Activated T-cell treated with anti-CD3 and anti-CD28 coated beads, Interleukin-2, amount 50 U/mL, for 24 hours (primary cell): ENCODE data around the gene BTBD6.
"Not testable (repeated sequence)": the region's sequence is repeated elsewhere in the genome, so short reads cannot be mapped to it uniquely, and the experiment has no call there.

ENCODE experiments used
- DNase-seq: peaks from one replicate; pipeline ENCODE4 v3.0.0-alpha.2; 2020
- H3K27ac Mint-ChIP-seq: 2 replicates; pipeline ENCODE4 v1.8.0; 2020; ENCODE audit warnings: mild to moderate bottlenecking, mixed read lengths
- H3K27me3 Mint-ChIP-seq: 2 replicates; pipeline ENCODE4 v1.8.0; 2020; ENCODE audit warnings: mixed read lengths
- H3K36me3 Mint-ChIP-seq: 2 replicates; pipeline ENCODE4 v1.8.0; 2020; ENCODE audit warnings: low read depth, mixed read lengths
- H3K4me1 Mint-ChIP-seq: 2 replicates; pipeline ENCODE4 v1.8.0; 2020; ENCODE audit warnings: low read depth, mixed read lengths
- H3K4me3 Mint-ChIP-seq: 2 replicates; pipeline ENCODE4 v1.8.0; 2020; ENCODE audit warnings: mild to moderate bottlenecking, moderate library complexity, mixed read lengths
- H3K9me3 Mint-ChIP-seq: 2 replicates; pipeline ENCODE4 v1.8.0; 2020; ENCODE audit warnings: mixed read lengths

Gene BTBD6

GRCh38 chr14:105260959-105261358 lies 12.6 kb downstream of the BTBD6 start:
- Mint-ChIP-seq H3K27ac (no peak overlapping the region), H3K4me3 (no peak overlapping the region), H3K27me3 (no peaks in the 10 kb centered on the region), H3K4me1 (peaks cover 7% of the 10 kb centered on the region), H3K36me3 (peaks cover 19% of the 10 kb centered on the region), H3K9me3 (no peaks in the 10 kb centered on the region)
- no peak for DNase-seq

GRCh38 chr14:105261781-105262180 lies 13.4 kb downstream of the BTBD6 start:
- peaks cover 7% of the 10 kb centered on the region for H3K4me1 Mint-ChIP-seq
- peaks cover 17% of the 10 kb centered on the region for H3K36me3 Mint-ChIP-seq
- no peak overlapping the region for H3K27ac Mint-ChIP-seq
- H3K9me3 Mint-ChIP-seq, result no peaks in the 10 kb centered on the region
- H3K27me3 Mint-ChIP-seq, result no peaks in the 10 kb centered on the region
- H3K4me3 Mint-ChIP-seq, result no peak overlapping the region
- no peak for DNase-seq

GRCh38 chr14:105267820-105268548 lies 19.7 kb downstream of the BTBD6 start:
- H3K36me3 Mint-ChIP-seq, result peaks cover 31% of the 10 kb centered on the region
- no peaks in the 10 kb centered on the region for H3K9me3 Mint-ChIP-seq
- H3K4me1 Mint-ChIP-seq, result peaks cover 2% of the 10 kb centered on the region
- H3K27me3 Mint-ChIP-seq, result no peaks in the 10 kb centered on the region
- DNase-seq, result no peak
- no peak overlapping the region for H3K27ac Mint-ChIP-seq
- H3K4me3 Mint-ChIP-seq, result no peak overlapping the region

- Mint-ChIP-seq H3K4me3 (no peak overlapping the region), H3K36me3 (peaks cover 27% of the 10 kb centered on the region), H3K27me3 (no peaks in the 10 kb centered on the region), H3K4me1 (peaks cover 2% of the 10 kb centered on the region), H3K9me3 (no peaks in the 10 kb centered on the region), H3K27ac (no peak overlapping the region)
- no peak for DNase-seq
Observed at GRCh38 chr14:105268736-105269354, 20.5 kb downstream of the BTBD6 start.

GRCh38 chr14:105269405-105269804 lies 21.1 kb downstream of the BTBD6 start:
- Mint-ChIP-seq H3K4me3 (no peak overlapping the region), H3K9me3 (no peaks in the 10 kb centered on the region), H3K36me3 (peaks cover 24% of the 10 kb centered on the region), H3K27me3 (no peaks in the 10 kb centered on the region), H3K4me1 (peaks cover 2% of the 10 kb centered on the region), H3K27ac (no peak overlapping the region)
- DNase-seq, result no peak

- H3K9me3 Mint-ChIP-seq, result no peaks in the 10 kb centered on the region
- peaks cover 2% of the 10 kb centered on the region for H3K4me1 Mint-ChIP-seq
- DNase-seq, result no peak
Observed at GRCh38 chr14:105271224-105271890, 23.0 kb downstream of the BTBD6 start.

GRCh38 chr14:105272623-105273022 lies 24.3 kb downstream of the BTBD6 start:
- peaks cover 17% of the 10 kb centered on the region for H3K36me3 Mint-ChIP-seq
- no peaks in the 10 kb centered on the region for H3K9me3 Mint-ChIP-seq
- peaks cover 2% of the 10 kb centered on the region for H3K4me1 Mint-ChIP-seq
- DNase-seq, result no peak
- H3K27ac Mint-ChIP-seq, result no peak overlapping the region
- H3K4me3 Mint-ChIP-seq, result no peak overlapping the region
- H3K27me3 Mint-ChIP-seq, result no peaks in the 10 kb centered on the region

More at GRCh38 chr14:105271224-105271890, 23.0 kb downstream of the BTBD6 start:
- Mint-ChIP-seq H3K27ac (no peak overlapping the region), H3K27me3 (no peaks in the 10 kb centered on the region), H3K36me3 (peaks cover 20% of the 10 kb centered on the region), H3K4me3 (no peak overlapping the region)

- no peak overlapping the region for H3K4me3 Mint-ChIP-seq
- DNase-seq, result no peak
- no peak overlapping the region for H3K27ac Mint-ChIP-seq
- H3K9me3 Mint-ChIP-seq, result no peaks in the 10 kb centered on the region
- peaks cover 15% of the 10 kb centered on the region for H3K36me3 Mint-ChIP-seq
- peaks cover 2% of the 10 kb centered on the region for H3K4me1 Mint-ChIP-seq
- no peaks in the 10 kb centered on the region for H3K27me3 Mint-ChIP-seq
Observed at GRCh38 chr14:105273062-105273461, 24.7 kb downstream of the BTBD6 start.

- no peak overlapping the region for H3K27ac Mint-ChIP-seq
- H3K4me3 Mint-ChIP-seq, result no peak overlapping the region
- H3K36me3 Mint-ChIP-seq, result peaks cover 8% of the 10 kb centered on the region
Observed at GRCh38 chr14:105274637-105275036, 26.3 kb downstream of the BTBD6 start.

GRCh38 chr14:105275267-105275946 lies 27.1 kb downstream of the BTBD6 start:
- no peak overlapping the region for H3K27ac Mint-ChIP-seq
- H3K4me3 Mint-ChIP-seq, result no peak overlapping the region
- H3K27me3 Mint-ChIP-seq, result no peaks in the 10 kb centered on the region
- DNase-seq, result no peak
- no peaks in the 10 kb centered on the region for H3K9me3 Mint-ChIP-seq
- peaks cover 7% of the 10 kb centered on the region for H3K4me1 Mint-ChIP-seq
- H3K36me3 Mint-ChIP-seq, result peaks cover 12% of the 10 kb centered on the region

More at GRCh38 chr14:105274637-105275036, 26.3 kb downstream of the BTBD6 start:
- Mint-ChIP-seq H3K27me3 (no peaks in the 10 kb centered on the region), H3K9me3 (no peaks in the 10 kb centered on the region), H3K4me1 (peaks cover 3% of the 10 kb centered on the region)
- DNase-seq, result no peak

- H3K27ac Mint-ChIP-seq, DNase-seq, H3K27me3 Mint-ChIP-seq, H3K4me3 Mint-ChIP-seq, H3K9me3 Mint-ChIP-seq: not testable (repeated sequence)
- Mint-ChIP-seq H3K4me1 (peaks cover 15% of the 10 kb centered on the region), H3K36me3 (peaks cover 10% of the 10 kb centered on the region)
Observed at GRCh38 chr14:105277448-105277847, 29.1 kb downstream of the BTBD6 start.

- no peaks in the 10 kb centered on the region for H3K9me3 Mint-ChIP-seq
- H3K4me3 Mint-ChIP-seq, result no peak overlapping the region
- H3K27me3 Mint-ChIP-seq, result no peaks in the 10 kb centered on the region
- no peak for DNase-seq
- no peak overlapping the region for H3K27ac Mint-ChIP-seq
- peaks cover 29% of the 10 kb centered on the region for H3K4me1 Mint-ChIP-seq
- peaks cover 22% of the 10 kb centered on the region for H3K36me3 Mint-ChIP-seq
Observed at GRCh38 chr14:105279642-105280361, 31.5 kb downstream of the BTBD6 start.

GRCh38 chr14:105280525-105280924 lies 32.2 kb downstream of the BTBD6 start:
- Mint-ChIP-seq H3K9me3 (no peaks in the 10 kb centered on the region), H3K4me3 (no peak overlapping the region), H3K36me3 (peaks cover 29% of the 10 kb centered on the region), H3K4me1 (peaks cover 31% of the 10 kb centered on the region), H3K27ac (no peak overlapping the region), H3K27me3 (no peaks in the 10 kb centered on the region)
- DNase-seq, result no peak
